HG02763 (cell line): ENCODE data around the gene ARNT2.

ENCODE experiments used
- ATAC-seq: cut with Tn5 transposase; IDR thresholded peaks from one replicate; pipeline ENCODE4 v1.9.1; 2021; ENCODE audit warnings: mild to moderate bottlenecking, moderate library complexity; ENCODE audit not compliant: unreplicated experiment

ARNT2 gene

GRCh38 chr15:80568876-80569605, 164.9 kb downstream of the ARNT2 start:
- no peak for ATAC-seq

- ATAC-seq: no peak
Measured at GRCh38 chr15:80569656-80570055, 165.5 kb downstream of the ARNT2 start.

- ATAC-seq: no peak
Measured at GRCh38 chr15:80570553-80570952, 166.4 kb downstream of the ARNT2 start.

DNA sequence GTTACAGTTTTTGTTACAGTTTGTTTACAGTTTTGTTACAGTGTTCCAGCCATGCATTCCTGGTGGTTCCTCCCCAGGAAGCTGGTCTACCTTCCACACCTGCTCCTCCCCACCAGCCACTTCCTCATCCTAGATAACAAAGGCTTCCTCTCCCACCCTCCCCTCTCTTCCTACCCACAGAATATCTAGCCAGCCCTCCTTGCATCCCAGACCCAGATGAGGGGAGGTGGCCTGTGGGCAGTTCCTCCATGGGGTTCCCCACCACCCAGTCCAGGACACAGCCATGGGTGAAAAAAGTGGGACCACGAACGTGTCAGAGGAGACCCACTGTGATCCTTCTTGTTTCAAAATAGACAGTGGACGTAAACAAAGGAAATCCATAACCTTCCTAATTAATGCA, 168.2 kb downstream of the ARNT2 start:
- ATAC-seq: no peak

- ATAC-seq: no peak
Measured at GRCh38 chr15:80573606-80574005, 169.4 kb downstream of the ARNT2 start.

- no peak for ATAC-seq
Measured at GRCh38 chr15:80574590-80574989, 170.4 kb downstream of the ARNT2 start.

DNA sequence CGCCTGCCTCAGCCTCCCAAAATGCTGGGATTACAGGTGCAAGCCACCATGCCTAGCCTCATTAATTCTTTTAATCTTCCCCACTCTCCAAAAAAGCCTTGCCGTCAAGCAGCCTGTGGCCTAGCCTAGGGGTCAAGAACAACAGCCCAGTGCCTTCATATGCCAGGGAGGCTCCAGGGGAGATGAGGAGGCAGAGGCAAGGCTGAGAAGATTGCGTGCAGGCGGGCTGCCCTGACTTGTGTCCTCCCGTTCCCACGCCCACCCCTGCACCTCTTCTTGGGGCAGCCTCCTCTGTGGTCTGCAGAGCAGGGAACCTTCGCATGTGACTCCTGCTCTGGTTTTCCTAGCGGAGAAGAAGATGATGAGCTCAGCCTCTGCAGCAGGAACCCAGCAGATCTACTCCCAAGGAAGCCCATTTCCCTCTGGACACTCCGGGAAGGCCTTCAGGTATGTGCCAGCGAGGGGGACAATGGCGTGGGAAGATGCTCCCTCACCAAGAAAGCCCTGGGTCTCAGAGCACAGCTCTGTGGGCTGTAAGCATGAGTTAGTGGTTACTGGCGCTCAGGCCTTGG, 172.4 kb downstream of the ARNT2 start:
- no peak for ATAC-seq

DNA sequence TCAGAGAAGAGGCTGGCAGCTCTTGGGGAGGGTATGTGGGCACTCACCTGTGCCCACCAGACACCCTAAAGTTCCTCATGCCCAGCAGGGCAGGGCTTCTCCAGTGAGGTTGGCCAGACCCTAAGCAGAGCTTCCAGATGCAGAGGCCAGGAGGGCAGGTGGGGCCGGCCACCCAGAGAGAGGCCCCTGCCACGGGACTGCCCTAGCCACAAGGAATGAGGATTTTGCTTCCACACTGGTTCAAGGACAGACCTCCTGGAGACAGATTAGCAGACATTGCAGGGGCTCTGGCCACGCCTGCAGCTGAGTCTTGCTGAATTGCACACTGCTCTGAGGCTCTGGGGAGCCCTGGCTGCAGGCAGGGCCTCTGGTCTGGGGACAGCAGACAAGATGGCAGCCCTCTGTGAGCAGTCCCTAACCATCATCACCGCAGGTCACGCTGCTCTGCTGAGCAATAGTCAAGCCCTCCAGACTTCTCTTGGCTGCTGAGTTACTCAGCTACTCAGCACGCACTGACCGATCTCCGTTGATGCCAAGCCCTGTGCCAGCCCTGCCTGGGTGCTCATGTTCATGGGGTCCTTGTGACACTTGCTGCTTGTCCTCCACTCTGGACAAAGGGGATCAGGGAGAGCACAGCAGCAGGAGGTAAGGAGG, 173.5 kb downstream of the ARNT2 start:
- no peak for ATAC-seq

DNA sequence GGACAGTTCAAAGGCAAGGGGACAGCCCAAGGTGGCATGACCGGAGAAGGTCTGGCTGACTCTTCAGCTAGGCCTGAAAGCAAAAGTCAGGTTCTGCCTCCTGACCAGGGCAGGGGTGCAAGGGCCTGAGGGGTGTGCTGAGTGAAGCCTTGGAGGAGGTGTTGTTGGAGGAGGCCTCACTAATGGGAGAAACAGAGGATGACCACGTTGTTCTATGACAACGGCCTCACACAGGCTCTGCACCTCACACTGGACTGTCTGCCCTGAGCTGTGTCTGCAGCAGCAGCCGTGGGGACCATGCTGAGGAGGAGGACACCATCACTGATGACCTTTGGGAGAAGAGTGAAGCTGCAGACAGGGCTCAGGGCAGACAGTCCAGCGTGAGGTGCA, 174.0 kb downstream of the ARNT2 start:
- ATAC-seq: no peak

DNA sequence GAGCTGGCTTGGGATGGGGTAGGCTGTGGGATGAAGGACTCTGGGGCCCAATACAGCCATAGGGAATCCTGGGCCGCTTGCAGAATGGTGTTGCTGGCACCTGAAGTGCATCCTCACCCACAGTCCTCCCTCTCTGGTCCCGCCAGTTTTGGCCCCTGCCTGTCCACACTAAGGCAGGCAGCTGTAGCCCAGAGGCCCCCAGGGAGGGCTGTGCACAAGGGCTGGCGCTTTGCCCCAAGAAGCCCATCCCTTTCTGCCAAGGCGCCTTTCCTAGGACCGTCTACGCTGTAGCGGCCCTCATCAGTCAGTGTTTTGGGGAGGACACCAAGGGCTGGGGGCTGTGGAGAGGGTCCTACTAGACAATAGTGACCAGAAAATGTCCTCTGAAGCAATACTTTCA, 174.7 kb downstream of the ARNT2 start:
- no peak for ATAC-seq

- ATAC-seq: no peak
Measured at GRCh38 chr15:80579611-80580010, 175.4 kb downstream of the ARNT2 start.

GRCh38 chr15:80580106-80580505, 175.9 kb downstream of the ARNT2 start:
- no peak for ATAC-seq

GRCh38 chr15:80580536-80581260, 176.5 kb downstream of the ARNT2 start:
- no peak for ATAC-seq

DNA sequence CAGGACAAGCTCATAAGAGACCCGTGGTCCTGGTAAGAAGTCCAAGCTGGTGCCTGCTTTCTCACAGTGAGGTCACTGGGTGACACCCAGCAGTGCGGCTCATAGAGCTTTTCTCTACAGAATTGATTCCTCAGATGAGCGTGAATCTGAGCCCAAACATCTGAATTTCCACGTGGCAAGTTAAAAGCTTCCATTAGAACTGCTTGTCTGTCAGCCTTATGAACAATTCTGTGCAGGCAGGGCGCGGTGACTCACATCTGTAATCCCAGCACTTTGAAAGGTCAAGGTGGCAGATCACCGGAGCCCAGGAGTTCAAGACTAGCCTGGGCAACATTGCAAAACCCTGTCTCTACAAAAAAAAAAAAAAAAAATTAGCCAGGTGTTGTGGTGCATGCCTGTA, 177.8 kb downstream of the ARNT2 start:
- ATAC-seq: no peak

DNA sequence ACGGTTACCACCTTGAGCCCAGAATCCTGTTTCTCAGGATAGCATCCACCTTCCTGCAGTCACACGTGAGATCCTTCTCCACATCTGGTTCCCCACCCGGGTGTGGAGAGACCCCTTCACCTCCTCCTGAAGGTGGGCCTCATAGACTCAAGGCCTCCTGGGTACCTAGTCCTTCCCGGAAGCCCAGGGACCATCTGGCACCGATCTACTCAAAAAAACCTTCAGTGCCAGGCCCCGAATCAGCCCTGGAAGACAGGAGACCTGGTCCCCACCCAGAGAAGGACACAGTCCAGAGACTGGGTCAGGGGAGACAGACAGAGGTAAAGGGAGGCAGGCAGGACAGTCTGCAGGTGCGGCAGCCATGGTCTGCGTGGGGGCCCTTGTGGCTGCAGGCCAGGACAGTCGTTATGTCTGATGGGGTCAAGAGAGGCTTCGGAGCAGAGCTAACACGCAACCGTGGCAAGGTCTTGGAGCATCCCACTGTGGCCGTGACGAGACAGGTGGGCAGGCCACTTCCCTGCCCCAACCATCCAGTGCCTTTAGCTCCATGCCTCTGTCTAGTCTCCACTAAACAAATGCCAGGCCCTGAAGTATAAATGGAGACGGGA, 178.7 kb downstream of the ARNT2 start:
- ATAC-seq: no peak

DNA sequence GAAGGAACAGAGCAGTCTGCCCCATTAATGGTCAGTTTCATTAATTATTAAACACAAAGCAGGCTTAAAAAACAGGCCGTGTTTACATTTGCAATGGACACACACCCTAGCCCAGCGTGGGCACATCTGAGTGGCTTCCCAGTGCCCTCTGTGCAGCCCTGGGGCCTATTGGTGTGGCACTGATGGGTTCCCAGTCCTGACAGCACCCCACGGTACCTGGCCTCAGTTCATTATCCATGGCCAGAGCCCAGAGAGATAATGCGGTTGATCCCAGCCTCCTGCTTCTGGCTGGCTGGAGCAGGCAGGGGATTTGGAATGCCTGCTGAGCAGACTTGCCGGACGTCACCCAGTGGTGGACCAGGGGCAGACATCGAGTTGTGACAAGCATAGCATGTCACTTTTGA, 180.4 kb downstream of the ARNT2 start:
- no peak for ATAC-seq

- ATAC-seq: no peak
Measured at GRCh38 chr15:80584973-80585525, 180.9 kb downstream of the ARNT2 start.

- ATAC-seq: no peak
Measured at GRCh38 chr15:80585544-80586018, 181.4 kb downstream of the ARNT2 start.

- ATAC-seq: no peak
Measured at GRCh38 chr15:80586161-80586560, 182.0 kb downstream of the ARNT2 start.

DNA sequence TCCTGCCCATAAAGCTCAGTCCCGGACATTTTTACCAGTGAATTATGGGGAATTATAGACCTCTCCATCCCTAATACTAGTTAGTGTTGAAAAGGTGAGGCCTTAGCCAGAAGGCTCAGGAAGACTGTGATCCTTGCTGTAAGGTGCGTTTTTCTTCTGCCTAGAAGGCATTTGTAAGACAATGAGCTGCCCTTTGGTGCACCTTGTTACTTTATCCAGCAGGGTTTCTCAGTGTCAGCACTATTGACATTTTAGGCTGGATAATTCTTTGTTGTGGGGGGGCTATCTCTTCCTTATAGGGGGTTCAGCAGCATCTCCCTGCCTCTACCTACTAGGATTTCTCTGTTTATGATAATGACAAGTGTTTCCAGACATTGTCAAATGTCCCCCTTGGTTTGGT, 182.8 kb downstream of the ARNT2 start:
- ATAC-seq: no peak
